ENCODE measurements around the gene PKLR.

The PKLR gene

GRCh38 chr1:155327981-155328380 is 26.7 kb upstream of the PKLR start:
- DNase-seq: no peak
- Histone ChIP-seq H3K4me3 (ENCODE audit: low read depth, low read length) (no peak overlapping the region), H3K27me3 (replicated peaks) (no peaks in the 10 kb centered on the region), H3K36me3 (replicated peaks) (peaks cover 36% of the 10 kb centered on the region), H3K27ac (no peak overlapping the region)
- in situ Hi-C loops (cut with HindIII; ENCODE audit: low pct_ligation_motif_present, low sequenced_read_pairs): loop anchor here (25.0 kb wide), 1 partner anchor 184 kb away; no protein-coding TSS in a partner anchor
- TF ChIP-seq CTCF (IDR thresholded peaks at IDR 0.05; ENCODE audit: low read depth, low read length, missing control alignments): no peak

DNA sequence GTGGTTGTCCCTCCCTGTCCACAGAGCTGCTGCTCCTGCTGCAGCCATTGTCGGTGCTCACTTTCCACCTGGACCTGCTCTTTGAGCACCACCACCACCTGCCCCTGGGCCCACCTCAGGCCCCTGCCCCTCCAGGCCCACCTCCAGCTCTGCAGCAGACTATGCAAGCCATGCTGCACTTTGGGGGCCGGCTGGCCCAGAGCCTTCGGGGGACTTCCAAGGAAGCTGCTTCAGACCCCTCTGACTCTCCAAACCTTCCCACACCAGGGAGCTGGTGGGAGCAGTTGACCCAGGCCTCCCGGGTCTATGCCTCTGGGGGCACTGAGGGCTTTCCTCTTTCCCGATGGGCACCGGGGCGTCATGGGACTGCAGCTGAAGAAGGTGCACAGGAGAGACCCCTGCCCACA is 25.4 kb upstream of the PKLR start:
- no peak overlapping the region for H3K4me3 ChIP-seq (ENCODE audit: low read depth, low read length)
- in situ Hi-C loops (cut with HindIII; ENCODE audit: low pct_ligation_motif_present, low sequenced_read_pairs): loop anchor here (25.0 kb wide), 1 partner anchor 186 kb away; no protein-coding TSS in a partner anchor
- H3K27me3 ChIP-seq (replicated peaks): no peaks in the 10 kb centered on the region
- no peak overlapping the region for H3K27ac ChIP-seq
- DNase-seq: no peak
- no peak for TF ChIP-seq CTCF (IDR thresholded peaks at IDR 0.05; ENCODE audit: low read depth, low read length, missing control alignments)
- peaks cover 36% of the 10 kb centered on the region for H3K36me3 ChIP-seq (replicated peaks)

DNA sequence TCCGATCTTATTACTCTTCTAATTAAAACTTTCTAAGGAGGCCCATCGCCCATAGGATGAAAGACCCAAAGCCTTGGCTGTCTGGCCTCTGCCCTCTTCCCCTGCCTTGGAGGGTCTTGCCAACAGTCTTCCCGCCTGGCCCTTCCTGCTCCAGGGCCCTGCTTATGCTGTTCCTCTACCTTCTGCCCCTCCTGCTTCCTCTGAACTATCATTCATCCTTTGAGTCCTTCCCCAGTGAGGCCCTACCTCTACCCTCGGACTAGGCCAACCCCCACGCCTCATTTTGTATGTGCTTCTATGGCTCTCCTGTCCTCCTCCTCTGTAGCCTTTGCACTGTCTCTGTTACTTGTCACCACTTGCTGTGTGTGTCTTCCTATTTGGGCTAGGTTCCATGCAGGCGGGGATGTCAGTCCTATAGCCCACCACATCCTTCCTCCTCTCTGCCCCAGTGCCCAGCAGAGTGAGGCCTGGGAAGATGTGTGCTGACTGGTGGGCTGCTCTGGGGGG is 24.8 kb upstream of the PKLR start:
- H3K27me3 ChIP-seq (replicated peaks): no peaks in the 10 kb centered on the region
- peaks cover 30% of the 10 kb centered on the region for H3K36me3 ChIP-seq (replicated peaks)
- no peak overlapping the region for H3K27ac ChIP-seq
- no peak for TF ChIP-seq CTCF (IDR thresholded peaks at IDR 0.05; ENCODE audit: low read depth, low read length, missing control alignments)
- DNase-seq: no peak
- in situ Hi-C loops (cut with HindIII; ENCODE audit: low pct_ligation_motif_present, low sequenced_read_pairs): loop anchor here (25.0 kb wide), 1 partner anchor 186 kb away; no protein-coding TSS in a partner anchor
- H3K4me3 ChIP-seq (ENCODE audit: low read depth, low read length): no peak overlapping the region

DNA sequence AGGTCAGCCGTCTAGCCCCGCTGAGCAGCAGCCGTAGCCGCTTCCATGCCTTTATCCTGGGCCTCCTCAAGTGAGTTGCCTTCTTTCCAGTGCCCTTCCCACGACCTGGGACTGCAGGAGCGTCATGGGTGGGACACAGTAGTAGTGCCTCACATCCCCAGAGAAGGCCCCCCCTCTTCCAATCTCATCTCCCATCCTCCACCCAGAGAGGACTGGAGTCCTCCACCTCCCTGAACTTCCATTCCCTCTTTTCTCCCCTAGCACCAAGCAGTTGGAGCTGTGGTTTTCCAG is 24.3 kb upstream of the PKLR start:
- H3K36me3 ChIP-seq (replicated peaks): peaks cover 25% of the 10 kb centered on the region

GRCh38 chr1:155324717-155325602 is 23.7 kb upstream of the PKLR start:
- peak; percentile 36 for DNase-seq
- H3K36me3 ChIP-seq (replicated peaks): peaks cover 19% of the 10 kb centered on the region
- H3K27me3 ChIP-seq (replicated peaks): no peaks in the 10 kb centered on the region
- peak; percentile 72 for TF ChIP-seq CTCF (IDR thresholded peaks at IDR 0.05; ENCODE audit: low read depth, low read length, missing control alignments)
- in situ Hi-C loops (cut with HindIII; ENCODE audit: low pct_ligation_motif_present, low sequenced_read_pairs): loop anchor here (25.0 kb wide), 1 partner anchor 187 kb away; no protein-coding TSS in a partner anchor
- peak overlapping the region; percentile 16 for H3K27ac ChIP-seq
- H3K4me3 ChIP-seq (ENCODE audit: low read depth, low read length): peak overlapping the region; percentile 82

More for the DNA sequence above, 24.3 kb upstream of the PKLR start:
- no peak for TF ChIP-seq CTCF (IDR thresholded peaks at IDR 0.05; ENCODE audit: low read depth, low read length, missing control alignments)
- Histone ChIP-seq H3K4me3 (ENCODE audit: low read depth, low read length) (peak overlapping the region; percentile 82), H3K27me3 (replicated peaks) (no peaks in the 10 kb centered on the region), H3K27ac (no peak overlapping the region)
- in situ Hi-C loops (cut with HindIII; ENCODE audit: low pct_ligation_motif_present, low sequenced_read_pairs): loop anchor here (25.0 kb wide), 1 partner anchor 187 kb away; no protein-coding TSS in a partner anchor
- DNase-seq: no peak
